Neural cell (in vitro differentiated cells): ENCODE data around the gene RUNX1. TPM values are rescaled to one million over a fixed set of nuclear protein-coding genes. Genes with fewer than 3 reads are reported as not detected.

ENCODE experiments used
- H2AFZ ChIP-seq: fragments of 200-600, 300-800 bp; sonication (generic), shearing (Covaris generic); 2 replicates; pipeline ENCODE4 v1.6.0; 2014; ENCODE audit warnings: low read depth, mild to moderate bottlenecking, antibody characterized with exemption, low read length, moderate library complexity
- H3F3A ChIP-seq: fragments of 200-600 bp; shearing (Covaris generic); 2 replicates; pipeline ENCODE4 v1.6.1; 2016; ENCODE audit warnings: mild to moderate bottlenecking, moderate library complexity, mixed read lengths, antibody characterized with exemption, low read length; ENCODE audit not compliant: insufficient read depth, poor library complexity, severe bottlenecking
- H3K27ac ChIP-seq: fragments of 200-600, 300-800 bp; sonication (generic), shearing (Covaris generic); 2 replicates; pipeline ENCODE4 v1.5.1; 2014; ENCODE audit warnings: mild to moderate bottlenecking, low read length, moderate library complexity
- H3K27me3 ChIP-seq: fragments of 300-800, 200-600 bp; sonication (generic), shearing (Covaris generic); 2 replicates; pipeline ENCODE4 v1.6.0; 2014; ENCODE audit warnings: mild to moderate bottlenecking, low read depth, low read length, moderate library complexity; ENCODE audit not compliant: insufficient read depth
- H3K36me3 ChIP-seq: fragments of 300-800, 200-600 bp; sonication (generic), shearing (Covaris generic); 2 replicates; pipeline ENCODE4 v1.5.1; 2014; ENCODE audit warnings: mild to moderate bottlenecking, antibody characterized with exemption, low read length, moderate library complexity; ENCODE audit not compliant: insufficient read depth
- H3K4me2 ChIP-seq: fragments of 300-800, 200-600 bp; sonication (generic), shearing (Covaris generic); 2 replicates; pipeline ENCODE4 v1.6.0; 2014; ENCODE audit warnings: mild to moderate bottlenecking, low read length
- H3K4me3 ChIP-seq: fragments of 300-800, 200-600 bp; sonication (generic), shearing (Covaris generic); 2 replicates; pipeline ENCODE4 v1.5.1; 2014; ENCODE audit warnings: mild to moderate bottlenecking, low read length, moderate library complexity
- H3K79me2 ChIP-seq: fragments of 200-600 bp; shearing (Covaris generic); replicated peaks from 2 replicates; pipeline ENCODE4 v1.6.0; 2014; ENCODE audit warnings: mild to moderate bottlenecking, low read length, moderate library complexity; ENCODE audit not compliant: insufficient read depth
- H3K9ac ChIP-seq: fragments of 300-800, 200-600 bp; sonication (generic), shearing (Covaris generic); 2 replicates; pipeline ENCODE4 v1.6.1; 2016; ENCODE audit warnings: mild to moderate bottlenecking, low read length, mixed read lengths
- H3K9me2 ChIP-seq: fragments of 200-600 bp; shearing (Covaris generic); 2 replicates; pipeline ENCODE4 v1.6.1; 2016; ENCODE audit warnings: mild to moderate bottlenecking, low read length, mixed read lengths; ENCODE audit not compliant: insufficient read depth
- H3K9me3 ChIP-seq: fragments of 200-600, 300-800 bp; sonication (generic), shearing (Covaris generic); 2 replicates; pipeline ENCODE4 v1.6.1; 2016; ENCODE audit warnings: mild to moderate bottlenecking, mixed run types, low read length, moderate library complexity, mixed read lengths
- H4K20me1 ChIP-seq: fragments of 200-600 bp; shearing (Covaris generic); 2 replicates; pipeline ENCODE4 v1.6.1; 2016; ENCODE audit warnings: mild to moderate bottlenecking, mixed run types; ENCODE audit not compliant: insufficient read depth
- CTCF ChIP-seq: fragments of 450-650 bp; IDR thresholded peaks from 2 replicates; pipeline ENCODE4 v1.5.1; 2014; ENCODE audit warnings: antibody characterized with exemption, mild to moderate bottlenecking, moderate library complexity; ENCODE audit not compliant: poor library complexity, severe bottlenecking
- EP300 ChIP-seq: fragments of 450-650 bp; conservative IDR thresholded peaks from 2 replicates; pipeline ENCODE4 v1.6.1; 2014; ENCODE audit warnings: antibody characterized with exemption, mild to moderate bottlenecking, moderate library complexity; ENCODE audit not compliant: poor library complexity, severe bottlenecking
- EZH2 ChIP-seq: fragments of 200-600, 300-800 bp; shearing (Covaris generic), sonication (generic); IDR thresholded peaks from 2 replicates; pipeline ENCODE4 v1.6.1; 2014; ENCODE audit warnings: antibody characterized with exemption, low read length, borderline replicate concordance, mild to moderate bottlenecking; ENCODE audit not compliant: insufficient read depth, poor library complexity, severe bottlenecking
- MXI1 ChIP-seq: fragments of 450-650 bp; conservative IDR thresholded peaks from 2 replicates; pipeline ENCODE4 v1.6.1; 2014; ENCODE audit warnings: antibody characterized with exemption, mild to moderate bottlenecking; ENCODE audit not compliant: poor library complexity, severe bottlenecking
- POLR2AphosphoS5 ChIP-seq: IDR thresholded peaks from 2 replicates; pipeline ENCODE4 v1.6.1; 2012
- RAD21 ChIP-seq: fragments of 450-650 bp; conservative IDR thresholded peaks from 2 replicates; pipeline ENCODE4 v1.6.1; 2014; ENCODE audit warnings: antibody characterized with exemption, mild to moderate bottlenecking, moderate library complexity
- SMC3 ChIP-seq: fragments of 450-650 bp; conservative IDR thresholded peaks from 2 replicates; pipeline ENCODE4 v1.6.1; 2014; ENCODE audit warnings: antibody characterized with exemption, mild to moderate bottlenecking, moderate library complexity; ENCODE audit not compliant: poor library complexity
- TAF1 ChIP-seq: IDR thresholded peaks from 2 replicates; pipeline ENCODE4 v1.6.1; 2012; ENCODE audit warnings: low read depth
- polyA plus RNA-seq: library from polyadenylated mRNA; depleted of rRNA; stranded (reverse); fragments of >200 nt; gene quantifications from 2 replicates; pipeline ENCODE4 v1.2.3, GENCODE V29; 2014
- TF ChIP-seq, protein P1 (sequence below): IDR thresholded peaks from 2 replicates; pipeline ENCODE4 v1.6.1; 2012; ENCODE audit warnings: borderline replicate concordance

Gene RUNX1
- polyA plus RNA-seq, 1 donor from 2014 or later: not detected

DNA sequence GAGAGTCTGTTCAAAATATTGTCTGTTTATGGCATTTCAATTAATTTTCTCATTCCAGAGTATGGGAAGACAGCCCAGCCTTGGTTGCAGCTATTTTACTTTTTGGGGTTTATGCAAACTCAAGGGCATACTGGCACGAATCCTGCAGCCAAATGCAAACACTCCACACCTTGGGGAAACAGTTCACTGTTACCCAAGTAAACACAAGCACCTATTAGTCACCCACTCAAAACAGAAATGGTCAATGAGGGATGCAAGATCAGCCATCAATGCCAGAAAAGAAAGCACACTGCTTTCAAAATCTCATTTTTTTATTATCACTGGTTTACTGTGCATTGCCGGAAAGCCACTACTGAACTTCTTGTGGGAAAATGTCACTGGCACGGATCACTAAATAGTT, 170.6 kb downstream of the RUNX1 start:
- Histone ChIP-seq H3K27me3 (peaks cover 8% of the 10 kb centered on the region), H3K36me3 (no peaks in the 10 kb centered on the region), H3K79me2 (no peaks in the 10 kb centered on the region), H3F3A (no peaks in the 10 kb centered on the region), H3K4me2 (no peak overlapping the region), H4K20me1 (no peaks in the 10 kb centered on the region), H3K9me2 (no peaks in the 10 kb centered on the region), H3K9me3 (no peaks in the 10 kb centered on the region), H3K27ac (no peak overlapping the region), H2AFZ (no peak overlapping the region), H3K4me3 (no peak overlapping the region), H3K9ac (no peak overlapping the region)
- TF ChIP-seq MXI1 (no peak), SMC3 (no peak), TAF1 (no peak), POLR2AphosphoS5 (no peak), CTCF (no peak), RAD21 (no peak), EP300 (no peak), EZH2 (no peak)
- TF ChIP-seq, protein P1, sequence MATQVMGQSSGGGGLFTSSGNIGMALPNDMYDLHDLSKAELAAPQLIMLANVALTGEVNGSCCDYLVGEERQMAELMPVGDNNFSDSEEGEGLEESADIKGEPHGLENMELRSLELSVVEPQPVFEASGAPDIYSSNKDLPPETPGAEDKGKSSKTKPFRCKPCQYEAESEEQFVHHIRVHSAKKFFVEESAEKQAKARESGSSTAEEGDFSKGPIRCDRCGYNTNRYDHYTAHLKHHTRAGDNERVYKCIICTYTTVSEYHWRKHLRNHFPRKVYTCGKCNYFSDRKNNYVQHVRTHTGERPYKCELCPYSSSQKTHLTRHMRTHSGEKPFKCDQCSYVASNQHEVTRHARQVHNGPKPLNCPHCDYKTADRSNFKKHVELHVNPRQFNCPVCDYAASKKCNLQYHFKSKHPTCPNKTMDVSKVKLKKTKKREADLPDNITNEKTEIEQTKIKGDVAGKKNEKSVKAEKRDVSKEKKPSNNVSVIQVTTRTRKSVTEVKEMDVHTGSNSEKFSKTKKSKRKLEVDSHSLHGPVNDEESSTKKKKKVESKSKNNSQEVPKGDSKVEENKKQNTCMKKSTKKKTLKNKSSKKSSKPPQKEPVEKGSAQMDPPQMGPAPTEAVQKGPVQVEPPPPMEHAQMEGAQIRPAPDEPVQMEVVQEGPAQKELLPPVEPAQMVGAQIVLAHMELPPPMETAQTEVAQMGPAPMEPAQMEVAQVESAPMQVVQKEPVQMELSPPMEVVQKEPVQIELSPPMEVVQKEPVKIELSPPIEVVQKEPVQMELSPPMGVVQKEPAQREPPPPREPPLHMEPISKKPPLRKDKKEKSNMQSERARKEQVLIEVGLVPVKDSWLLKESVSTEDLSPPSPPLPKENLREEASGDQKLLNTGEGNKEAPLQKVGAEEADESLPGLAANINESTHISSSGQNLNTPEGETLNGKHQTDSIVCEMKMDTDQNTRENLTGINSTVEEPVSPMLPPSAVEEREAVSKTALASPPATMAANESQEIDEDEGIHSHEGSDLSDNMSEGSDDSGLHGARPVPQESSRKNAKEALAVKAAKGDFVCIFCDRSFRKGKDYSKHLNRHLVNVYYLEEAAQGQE: no peak

DNA sequence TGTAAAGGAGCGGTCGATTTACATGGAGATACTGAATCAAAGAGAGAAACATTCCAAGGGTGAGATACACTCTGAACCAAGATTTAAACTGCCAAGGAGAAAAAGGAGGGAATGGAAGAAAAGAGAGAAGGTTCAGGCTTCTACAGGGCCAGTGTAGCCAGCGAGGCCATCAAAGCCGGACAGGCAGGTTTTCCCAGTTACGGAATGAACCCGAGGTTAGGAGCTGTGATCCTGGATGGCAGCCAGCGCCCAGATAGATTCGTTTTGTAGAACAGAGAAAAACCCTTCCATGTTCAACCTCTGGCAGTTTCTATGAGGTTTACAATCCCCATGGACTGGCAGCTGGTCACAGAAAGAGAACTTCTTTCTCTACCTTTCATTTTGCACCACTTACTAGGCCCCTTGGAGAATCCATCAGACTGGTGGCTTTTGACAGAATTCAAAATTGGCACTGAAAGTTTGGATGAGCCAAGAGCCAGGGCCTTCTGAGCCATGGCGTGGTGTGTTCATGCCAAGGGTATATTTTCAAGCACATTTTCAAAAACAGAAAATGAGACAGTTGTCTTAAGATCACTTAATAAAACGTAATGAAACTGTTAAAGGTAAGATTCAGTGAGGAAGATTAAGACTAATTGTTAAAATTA, 171.5 kb downstream of the RUNX1 start:
- TF ChIP-seq TAF1 (no peak), EZH2 (no peak), CTCF (no peak)
- no peaks in the 10 kb centered on the region for H3K9me2 ChIP-seq
- no peak overlapping the region for H3K4me3 ChIP-seq
- no peak overlapping the region for H3K9ac ChIP-seq
- no peaks in the 10 kb centered on the region for H3F3A ChIP-seq
- no peaks in the 10 kb centered on the region for H3K27me3 ChIP-seq
- H4K20me1 ChIP-seq: no peaks in the 10 kb centered on the region
- no peak overlapping the region for H3K27ac ChIP-seq
- no peak overlapping the region for H2AFZ ChIP-seq
- H3K4me2 ChIP-seq: no peak overlapping the region
- no peaks in the 10 kb centered on the region for H3K79me2 ChIP-seq
- no peaks in the 10 kb centered on the region for H3K9me3 ChIP-seq
- no peaks in the 10 kb centered on the region for H3K36me3 ChIP-seq
